Stimulated activated CD8-positive, alpha-beta memory T cell treated with anti-CD3 and anti-CD28 coated beads, Interleukin-4, amount 100 ng/mL, for 48 hours (primary cell): ENCODE data around the gene BPIFA1.

Experiments used
- DNase-seq: peaks from one replicate; pipeline ENCODE4 v3.0.0-alpha.2; 2020

The BPIFA1 gene

DNA sequence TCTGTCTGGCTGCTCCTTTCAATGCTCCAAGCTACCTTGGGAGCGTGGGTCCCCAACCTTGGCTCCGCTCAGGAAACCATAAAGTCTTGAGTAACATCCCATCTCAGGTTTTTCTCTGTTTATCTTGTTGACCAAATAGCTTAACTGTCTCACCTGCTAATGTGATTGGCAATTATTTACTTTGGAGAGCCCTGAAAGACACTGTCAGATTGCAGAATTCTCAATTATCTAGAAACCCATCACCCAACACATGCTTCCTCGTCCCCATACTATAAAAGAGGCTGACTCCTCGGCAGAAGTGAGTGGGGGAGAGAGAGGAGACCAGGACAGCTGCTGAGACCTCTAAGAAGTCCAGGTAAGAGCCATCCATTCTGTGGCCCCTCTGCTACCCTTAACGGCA, at the start of gene BPIFA1:
Gene BPIFA1, plus strand, starts transcription at position 301 of the 400 bp plus-strand sequence. CDS start 1,716 bp downstream, outside the sequence.
- DNase-seq = no peak

- no peak for DNase-seq
Measured at GRCh38 chr20:33187491-33187890, 48.3 kb upstream of the BPIFA1 start.

GRCh38 chr20:33188421-33188820, 47.4 kb upstream of the BPIFA1 start:
- no peak for DNase-seq

DNA sequence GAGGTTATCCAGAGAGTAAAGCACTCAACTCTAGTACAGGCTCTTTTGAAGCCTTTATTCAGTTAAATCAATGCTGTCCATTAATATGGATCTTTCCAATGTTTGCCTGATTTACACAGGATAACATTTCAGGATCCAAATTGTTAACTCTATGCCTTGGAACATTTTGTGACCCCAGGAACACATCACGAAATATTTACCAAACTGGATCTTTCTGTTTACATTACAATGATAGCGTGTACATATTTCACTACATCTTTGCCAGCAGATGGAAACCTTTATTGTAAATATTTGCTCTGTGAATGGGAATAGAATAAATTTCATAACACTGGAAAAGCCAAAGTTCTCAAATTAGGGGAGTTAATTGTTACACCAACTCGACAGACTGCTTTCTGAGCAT, 44.3 kb upstream of the BPIFA1 start:
- DNase-seq = no peak

GRCh38 chr20:33191955-33192354, 43.8 kb upstream of the BPIFA1 start:
- no peak for DNase-seq

- no peak for DNase-seq
Measured at GRCh38 chr20:33192912-33193501, 42.8 kb upstream of the BPIFA1 start.

GRCh38 chr20:33199026-33199425, 36.8 kb upstream of the BPIFA1 start:
- DNase-seq = no peak

DNA sequence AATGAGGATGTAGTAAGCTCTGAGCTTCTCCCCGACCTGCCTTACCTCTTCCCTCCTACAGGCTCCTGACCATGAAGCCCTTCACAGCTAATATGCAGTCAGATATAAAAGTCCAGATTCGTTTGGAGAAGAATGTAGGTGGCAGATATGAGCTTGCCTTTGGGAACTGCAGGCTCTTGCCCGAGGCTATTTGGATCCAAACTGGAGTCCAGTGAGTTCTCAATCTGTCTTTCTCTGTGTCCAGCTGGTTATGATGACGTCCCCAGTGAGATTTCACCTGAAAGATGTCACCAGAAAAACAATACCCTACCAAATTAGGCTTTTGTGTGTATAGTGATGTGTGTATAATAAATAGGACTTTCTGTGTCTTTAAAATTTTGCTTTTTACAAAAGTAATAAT, 33.3 kb upstream of the BPIFA1 start:
- no peak for DNase-seq

GRCh38 chr20:33203444-33203843, 32.4 kb upstream of the BPIFA1 start:
- no peak for DNase-seq

GRCh38 chr20:33209789-33210188, 26.0 kb upstream of the BPIFA1 start:
- peak; percentile 65 for DNase-seq

DNA sequence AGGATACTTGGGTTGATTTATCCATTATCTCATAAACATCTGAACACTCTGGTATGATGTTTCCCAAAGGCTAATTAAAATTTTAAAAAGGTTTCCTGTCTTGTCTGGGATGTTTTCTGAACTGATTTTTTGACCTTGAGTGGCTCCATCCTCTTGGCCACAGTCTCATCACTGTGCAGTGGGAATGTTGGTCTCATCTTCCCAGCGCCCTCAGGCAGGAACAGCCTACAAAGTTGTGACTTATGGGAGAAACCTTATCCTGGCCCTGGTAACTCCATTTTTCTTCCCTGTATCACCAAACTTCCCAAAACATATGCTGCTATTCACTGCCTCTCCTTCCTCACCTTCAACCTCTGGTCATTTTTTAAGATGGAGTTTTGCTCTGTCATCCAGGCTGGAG, 25.4 kb upstream of the BPIFA1 start:
- no peak for DNase-seq

GRCh38 chr20:33211817-33212424, 23.9 kb upstream of the BPIFA1 start:
- peak; percentile 37 for DNase-seq

DNA sequence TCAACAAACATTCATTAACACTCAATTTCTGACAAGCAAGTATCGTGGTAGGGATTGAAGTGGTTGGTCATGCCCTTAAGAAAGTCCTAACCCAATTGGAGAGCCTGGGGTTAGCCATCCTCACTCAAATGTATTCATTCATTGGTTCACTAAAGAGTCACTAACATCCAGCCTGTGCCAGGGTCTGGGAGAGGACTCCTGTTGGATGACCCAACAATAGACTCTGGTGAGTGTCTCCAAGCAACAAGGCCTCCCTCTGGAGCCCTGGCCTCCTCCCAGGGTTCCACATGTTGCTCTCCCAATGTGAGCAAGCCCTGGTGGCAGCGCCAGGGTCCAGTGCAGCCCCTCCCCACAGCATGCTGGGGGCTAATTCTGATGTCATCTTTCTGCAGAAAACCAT, 18.7 kb upstream of the BPIFA1 start, which contains the start of gene BPIFA3:
Gene BPIFA3, plus strand, starts transcription at position 301 of the 400 bp plus-strand sequence. CDS start 185 bp downstream, outside the sequence.
- no peak for DNase-seq

DNA sequence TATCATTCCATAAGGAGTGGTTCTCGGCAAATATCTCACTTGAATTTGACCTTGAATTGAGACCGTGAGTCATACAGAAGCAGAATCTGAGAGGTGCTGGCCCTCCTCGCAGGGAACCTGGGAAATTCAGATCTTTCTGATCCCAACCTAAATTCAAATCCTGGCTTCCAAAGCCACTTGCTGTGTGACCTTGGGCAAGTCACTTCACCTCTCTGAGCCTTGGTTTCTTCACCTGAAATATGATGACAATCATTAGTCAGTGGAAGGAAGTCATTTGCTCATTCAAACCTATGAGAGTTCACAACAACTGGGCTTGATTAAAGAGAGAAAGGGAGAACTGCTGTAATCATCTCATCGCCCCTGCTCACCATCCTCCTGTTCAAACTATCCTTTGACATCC, 11.4 kb upstream of the BPIFA1 start:
- no peak for DNase-seq

GRCh38 chr20:33229843-33230242, 6.0 kb upstream of the BPIFA1 start:
- DNase-seq = peak; percentile 27

DNA sequence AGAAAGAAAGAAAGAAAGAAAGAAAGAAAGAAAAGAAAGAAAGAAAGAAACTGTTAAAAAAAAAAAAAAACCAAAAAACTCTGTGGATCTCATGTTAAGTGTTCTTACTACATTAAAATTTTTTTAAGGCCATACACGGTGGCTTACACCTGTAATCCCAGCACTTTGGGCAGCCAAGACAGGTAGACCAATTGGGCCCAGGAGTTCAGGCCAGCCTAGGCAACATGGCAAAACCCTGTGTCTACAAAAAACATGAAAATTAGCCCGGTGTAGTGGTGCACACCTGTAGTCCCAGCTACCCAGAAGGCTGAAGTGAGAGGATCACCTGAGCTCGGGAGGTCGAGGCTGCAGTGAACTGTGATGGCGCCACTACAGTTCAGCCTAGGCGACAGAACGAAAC, 4.6 kb upstream of the BPIFA1 start:
- DNase-seq = no peak

DNA sequence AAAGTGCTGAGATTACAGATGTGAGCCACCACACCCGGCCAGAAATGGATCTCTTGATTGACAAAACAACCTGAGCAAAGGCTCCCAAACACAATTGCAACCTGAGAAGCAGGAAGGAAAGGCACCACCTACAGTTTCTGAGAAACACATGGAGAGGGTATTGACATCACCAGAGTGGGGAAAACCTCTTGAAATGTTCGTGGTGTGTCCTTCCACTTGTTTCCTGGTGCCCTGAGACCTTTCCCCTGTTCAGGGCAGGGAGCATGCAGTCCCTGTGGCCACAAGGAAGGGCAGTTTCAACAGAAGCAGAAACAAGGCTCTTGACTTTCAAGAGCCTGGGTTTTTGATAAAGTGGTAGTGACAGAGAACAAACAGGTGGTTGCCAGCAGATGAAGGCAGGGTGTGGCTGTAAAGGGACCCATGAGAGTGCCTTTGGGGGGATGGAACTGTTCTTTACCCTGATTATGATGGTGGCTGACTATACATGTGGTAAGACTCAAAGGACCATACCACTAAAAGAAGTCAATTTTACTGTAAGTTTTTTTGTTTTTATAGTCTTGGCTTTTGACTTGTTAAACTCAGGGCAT, 3.2 kb upstream of the BPIFA1 start:
- DNase-seq = no peak

DNA sequence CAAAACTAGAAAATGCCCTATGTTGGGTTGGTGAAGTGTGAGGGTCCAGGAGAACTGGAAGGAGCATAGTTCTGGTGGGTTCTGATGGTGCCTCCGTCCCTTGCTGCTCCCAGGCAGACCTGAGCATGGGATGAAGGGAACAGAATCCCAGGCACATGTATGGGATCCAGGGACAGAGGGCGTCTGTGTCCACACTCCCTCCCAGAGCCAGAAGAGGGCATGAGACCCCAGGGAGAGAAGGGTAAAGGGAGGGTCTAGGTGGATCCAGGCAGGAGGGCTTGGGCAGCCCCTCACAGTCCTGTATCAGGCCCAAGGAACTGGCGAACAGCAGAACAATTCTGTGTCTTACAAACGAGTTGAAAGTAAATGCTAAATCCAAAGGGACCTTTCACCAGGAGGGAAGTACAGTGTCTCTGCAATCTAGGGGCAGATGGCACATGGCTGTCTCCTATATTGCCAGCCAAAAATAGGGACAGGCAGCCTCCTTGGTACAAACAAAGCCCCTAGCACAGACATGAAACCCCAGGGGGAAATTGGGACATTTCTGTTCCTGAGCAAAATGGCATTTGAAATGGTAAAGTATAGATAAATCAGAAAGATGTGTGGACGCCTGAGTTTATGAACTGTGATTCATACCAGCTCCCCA, 2.5 kb upstream of the BPIFA1 start:
- DNase-seq = no peak

DNA sequence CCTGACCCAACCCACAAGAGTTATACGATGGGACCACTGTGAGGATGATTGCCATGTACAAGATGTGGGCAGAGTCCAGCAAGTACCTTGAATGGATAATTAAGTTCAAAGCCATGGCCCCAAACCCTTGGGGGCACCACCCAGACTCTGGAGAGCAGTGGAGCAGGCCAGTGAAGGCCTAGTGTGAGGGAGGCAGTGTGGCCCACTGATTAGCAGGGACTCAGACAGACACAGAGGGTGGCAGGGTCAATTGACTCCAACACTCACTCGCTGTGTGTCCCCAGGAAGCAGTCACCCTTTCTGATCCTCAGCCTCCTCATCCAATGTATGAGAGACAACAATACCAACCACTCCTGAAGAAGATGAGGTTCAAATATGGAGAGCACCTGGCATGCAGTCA, 1.7 kb upstream of the BPIFA1 start:
- DNase-seq = no peak

DNA sequence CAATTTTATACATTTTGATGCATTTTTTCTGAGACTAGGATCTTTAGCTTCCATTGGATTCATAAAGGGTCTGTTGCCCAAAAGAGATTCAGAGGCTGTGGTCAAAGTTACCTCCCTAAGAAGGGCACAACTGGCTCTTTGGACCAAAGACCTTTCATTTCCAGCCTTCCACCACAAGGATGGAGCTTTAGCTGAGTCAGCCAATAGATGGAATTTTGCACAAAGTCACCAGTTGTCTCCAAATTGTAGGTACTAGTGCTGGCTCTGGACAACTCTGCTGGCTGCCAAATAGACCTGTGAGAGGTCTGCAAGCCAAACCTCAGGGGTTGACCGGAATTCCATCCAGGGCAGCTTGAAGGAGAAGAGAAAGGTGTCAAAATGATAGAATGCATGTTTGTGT, 555 bp downstream of the BPIFA1 start:
- no peak for DNase-seq

GRCh38 chr20:33237989-33238388, 2.2 kb downstream of the BPIFA1 start:
- DNase-seq = no peak

GRCh38 chr20:33239418-33239817, 3.6 kb downstream of the BPIFA1 start:
- DNase-seq = no peak

DNA sequence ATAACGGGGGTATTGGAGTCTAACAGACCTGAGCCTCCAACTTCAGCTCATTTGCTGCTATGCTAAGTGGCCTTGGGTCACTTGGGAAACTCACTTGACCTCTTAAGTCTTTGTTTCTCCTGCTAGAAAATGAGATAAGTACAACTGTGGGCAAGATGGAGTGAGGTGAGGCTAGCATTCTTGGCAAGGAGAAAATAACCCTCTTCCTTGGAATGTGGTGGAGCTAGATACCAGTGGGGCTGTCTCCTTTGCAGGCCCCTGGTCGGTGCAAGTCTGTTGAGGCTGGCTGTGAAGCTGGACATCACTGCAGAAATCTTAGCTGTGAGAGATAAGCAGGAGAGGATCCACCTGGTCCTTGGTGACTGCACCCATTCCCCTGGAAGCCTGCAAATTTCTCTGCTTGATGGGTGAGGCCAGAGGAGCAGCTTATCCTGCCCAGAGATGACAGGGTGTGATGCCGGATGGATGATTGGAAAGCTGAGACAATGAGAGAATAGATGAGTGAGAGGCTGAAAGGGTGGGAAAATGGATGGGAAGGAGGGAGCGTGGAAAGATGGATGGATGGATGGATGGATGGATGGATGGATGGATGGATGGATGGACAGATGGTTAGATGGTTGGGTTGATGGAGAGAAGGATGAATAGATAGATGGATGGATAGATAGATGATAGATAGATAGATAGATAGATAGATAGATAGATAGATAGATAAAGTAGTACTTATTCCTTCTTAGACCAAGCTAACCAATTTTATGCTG, 4.4 kb downstream of the BPIFA1 start:
- no peak for DNase-seq
